ENCODE results near the gene HHIPL1.

The HHIPL1 gene

GRCh38 chr14:99725774-99726537 lies 81.0 kb downstream of the HHIPL1 start:
- no peak for TF ChIP-seq CTCF (IDR thresholded peaks at IDR 0.05; ENCODE audit: low read depth, low read length, missing control alignments)
- in situ Hi-C loops (cut with HindIII; ENCODE audit: low pct_ligation_motif_present, low sequenced_read_pairs): no loop called here
- H3K27ac ChIP-seq: no peak overlapping the region
- DNase-seq: no peak
- H3K27me3 ChIP-seq (replicated peaks): no peaks in the 10 kb centered on the region
- no peak overlapping the region for H3K4me3 ChIP-seq (ENCODE audit: low read depth, low read length)
- no peaks in the 10 kb centered on the region for H3K36me3 ChIP-seq (replicated peaks)

DNA sequence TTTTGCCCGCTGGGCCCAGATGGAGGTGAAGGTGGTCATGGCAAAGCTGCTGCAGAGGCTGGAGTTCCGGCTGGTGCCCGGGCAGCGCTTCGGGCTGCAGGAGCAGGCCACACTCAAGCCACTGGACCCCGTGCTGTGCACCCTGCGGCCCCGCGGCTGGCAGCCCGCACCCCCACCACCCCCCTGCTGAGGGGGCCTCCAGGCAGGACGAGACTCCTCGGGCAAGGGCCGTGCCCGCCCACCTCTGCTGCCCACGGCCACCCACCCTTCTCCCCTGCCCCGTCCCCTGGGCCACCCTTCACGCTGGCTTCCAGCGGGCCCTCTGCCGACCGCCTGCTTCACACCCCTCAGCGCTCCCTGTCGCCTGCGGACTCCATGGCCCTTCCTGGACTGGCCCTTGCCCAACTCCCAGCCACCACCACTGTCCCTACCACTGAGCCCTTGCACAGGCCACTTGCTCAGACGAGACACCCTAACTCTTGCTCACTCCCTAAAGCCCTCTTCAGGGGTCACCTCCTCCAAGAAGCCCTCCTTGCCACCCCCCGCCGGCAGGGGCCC lies 81.7 kb downstream of the HHIPL1 start:
- Histone ChIP-seq H3K4me3 (ENCODE audit: low read depth, low read length) (no peak overlapping the region), H3K27ac (no peak overlapping the region), H3K27me3 (replicated peaks) (no peaks in the 10 kb centered on the region), H3K36me3 (replicated peaks) (no peaks in the 10 kb centered on the region)
- in situ Hi-C loops (cut with HindIII; ENCODE audit: low pct_ligation_motif_present, low sequenced_read_pairs): no loop called here
- TF ChIP-seq CTCF (IDR thresholded peaks at IDR 0.05; ENCODE audit: low read depth, low read length, missing control alignments): no peak
- no peak for DNase-seq

- TF ChIP-seq CTCF (IDR thresholded peaks at IDR 0.05; ENCODE audit: low read depth, low read length, missing control alignments): no peak
- H3K36me3 ChIP-seq (replicated peaks): no peaks in the 10 kb centered on the region
- H3K4me3 ChIP-seq (ENCODE audit: low read depth, low read length): no peak overlapping the region
- DNase-seq: no peak
- H3K27me3 ChIP-seq (replicated peaks): no peaks in the 10 kb centered on the region
- in situ Hi-C loops (cut with HindIII; ENCODE audit: low pct_ligation_motif_present, low sequenced_read_pairs): no loop called here
- H3K27ac ChIP-seq: no peak overlapping the region
These were observed 82.4 kb downstream of the HHIPL1 start for GRCh38 chr14:99727096-99727870.

DNA sequence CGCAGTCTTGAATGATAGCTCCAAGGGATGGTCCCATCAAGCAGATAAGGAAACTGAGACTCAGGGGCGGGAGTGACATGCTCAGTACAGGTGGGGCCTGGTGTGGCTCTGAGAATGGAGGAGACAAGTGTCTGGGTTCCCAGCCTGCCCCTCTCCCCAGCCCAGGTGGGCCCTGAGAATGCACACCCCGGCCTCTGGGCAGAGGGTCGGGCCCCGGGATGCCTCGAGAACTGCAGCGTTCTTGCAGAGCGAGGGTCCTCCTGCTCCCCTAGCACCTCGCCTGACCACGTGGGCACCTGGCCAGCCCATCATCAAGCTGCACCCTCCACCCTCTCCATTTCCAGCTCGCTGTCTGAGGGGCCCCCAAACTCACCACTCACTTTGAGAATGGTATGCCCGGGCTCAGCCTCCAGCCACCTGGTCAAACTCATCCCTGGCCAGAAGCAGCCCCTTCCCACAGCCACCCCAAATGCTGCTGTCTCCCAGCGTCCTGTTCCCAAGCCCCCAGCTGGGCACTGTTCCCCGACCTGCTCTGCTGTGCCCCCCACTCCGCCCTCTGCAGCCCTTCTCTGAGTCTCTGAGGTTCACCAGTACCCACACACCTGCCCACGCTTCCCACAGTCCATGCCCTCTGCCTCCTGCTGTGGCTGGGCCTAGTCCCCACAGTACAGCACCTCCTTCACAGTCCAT lies 83.4 kb downstream of the HHIPL1 start:
- in situ Hi-C loops (cut with HindIII; ENCODE audit: low pct_ligation_motif_present, low sequenced_read_pairs): no loop called here
- DNase-seq: no peak
- TF ChIP-seq CTCF (IDR thresholded peaks at IDR 0.05; ENCODE audit: low read depth, low read length, missing control alignments): no peak
- H3K27me3 ChIP-seq (replicated peaks): no peaks in the 10 kb centered on the region
- no peak overlapping the region for H3K27ac ChIP-seq
- H3K4me3 ChIP-seq (ENCODE audit: low read depth, low read length): no peak overlapping the region
- H3K36me3 ChIP-seq (replicated peaks): no peaks in the 10 kb centered on the region

DNA sequence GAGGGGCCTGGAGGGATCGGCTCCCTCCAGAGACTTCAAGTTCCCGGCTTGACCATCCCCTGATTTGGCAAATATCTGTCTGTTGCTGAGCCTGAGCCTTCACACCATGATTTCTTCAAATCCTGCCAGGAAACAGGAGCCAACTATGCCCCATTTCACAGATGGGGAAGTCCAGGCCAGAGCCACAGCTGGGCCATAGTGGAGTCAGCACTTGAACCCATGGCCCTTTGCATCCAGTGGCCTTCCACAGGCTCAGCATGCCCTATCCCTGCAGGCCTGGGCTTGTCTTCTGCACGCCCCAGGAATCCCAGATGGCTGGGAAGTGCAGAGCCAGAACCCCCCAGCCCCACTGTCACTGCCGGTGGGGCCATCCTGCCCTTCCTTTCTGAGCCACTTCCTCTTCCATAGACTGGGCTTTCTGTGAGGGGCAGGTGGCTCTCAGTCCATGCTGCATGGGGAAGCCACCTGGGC lies 84.1 kb downstream of the HHIPL1 start:
- no peak for DNase-seq
- no peak overlapping the region for H3K27ac ChIP-seq
- no peaks in the 10 kb centered on the region for H3K27me3 ChIP-seq (replicated peaks)
- TF ChIP-seq CTCF (IDR thresholded peaks at IDR 0.05; ENCODE audit: low read depth, low read length, missing control alignments): no peak
- in situ Hi-C loops (cut with HindIII; ENCODE audit: low pct_ligation_motif_present, low sequenced_read_pairs): no loop called here
- H3K4me3 ChIP-seq (ENCODE audit: low read depth, low read length): no peak overlapping the region
- no peaks in the 10 kb centered on the region for H3K36me3 ChIP-seq (replicated peaks)
